GM12872 (cell line): ENCODE data around the gene NEURL4.

Experiments
- TF ChIP-seq, protein P1 (sequence below): IDR thresholded peaks from 3 replicates; pipeline ENCODE4 v1.5.1; 2011; ENCODE audit warnings: low read depth, mild to moderate bottlenecking, low read length, moderate library complexity; ENCODE audit not compliant: insufficient read depth

The NEURL4 gene

DNA sequence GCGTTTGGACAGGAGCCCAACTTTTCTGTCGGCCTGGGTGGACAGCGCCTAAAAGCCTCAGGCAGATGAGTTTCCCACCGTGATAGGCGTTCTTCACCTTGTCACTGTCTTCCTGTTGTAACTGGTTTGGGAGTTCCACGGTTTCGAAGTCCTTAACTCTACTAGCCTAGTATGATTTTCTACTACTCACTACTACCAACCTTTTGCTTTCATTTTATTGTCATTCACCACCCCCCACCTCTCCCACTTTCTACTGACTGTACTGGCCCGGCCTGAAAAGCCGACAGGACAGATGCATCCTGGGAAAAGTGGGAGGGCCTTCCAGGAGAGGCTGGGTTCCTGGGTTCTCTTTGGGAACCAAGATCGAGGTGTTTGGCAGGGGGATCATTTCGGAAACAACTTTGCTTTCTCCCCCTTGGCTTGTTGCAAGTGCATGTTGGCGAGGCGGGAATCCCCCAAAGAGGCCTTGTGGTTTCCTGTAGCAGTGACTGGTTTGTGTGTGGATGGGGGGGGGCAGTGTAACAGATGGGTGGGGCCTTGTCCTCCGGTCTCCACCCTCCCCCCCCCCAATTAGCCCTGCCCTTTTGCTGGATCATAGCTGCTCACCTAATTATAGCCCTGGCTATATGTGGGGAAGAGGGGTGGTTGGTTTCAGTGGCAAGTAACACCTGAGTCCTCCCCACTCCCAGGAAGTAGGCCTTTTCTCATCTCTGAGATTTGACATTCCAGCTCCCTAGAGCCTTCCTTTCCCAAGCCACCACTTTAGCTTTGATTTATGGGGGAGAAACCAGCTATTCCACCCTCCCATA, 20.3 kb downstream of the NEURL4 start:
- TF ChIP-seq, protein P1, sequence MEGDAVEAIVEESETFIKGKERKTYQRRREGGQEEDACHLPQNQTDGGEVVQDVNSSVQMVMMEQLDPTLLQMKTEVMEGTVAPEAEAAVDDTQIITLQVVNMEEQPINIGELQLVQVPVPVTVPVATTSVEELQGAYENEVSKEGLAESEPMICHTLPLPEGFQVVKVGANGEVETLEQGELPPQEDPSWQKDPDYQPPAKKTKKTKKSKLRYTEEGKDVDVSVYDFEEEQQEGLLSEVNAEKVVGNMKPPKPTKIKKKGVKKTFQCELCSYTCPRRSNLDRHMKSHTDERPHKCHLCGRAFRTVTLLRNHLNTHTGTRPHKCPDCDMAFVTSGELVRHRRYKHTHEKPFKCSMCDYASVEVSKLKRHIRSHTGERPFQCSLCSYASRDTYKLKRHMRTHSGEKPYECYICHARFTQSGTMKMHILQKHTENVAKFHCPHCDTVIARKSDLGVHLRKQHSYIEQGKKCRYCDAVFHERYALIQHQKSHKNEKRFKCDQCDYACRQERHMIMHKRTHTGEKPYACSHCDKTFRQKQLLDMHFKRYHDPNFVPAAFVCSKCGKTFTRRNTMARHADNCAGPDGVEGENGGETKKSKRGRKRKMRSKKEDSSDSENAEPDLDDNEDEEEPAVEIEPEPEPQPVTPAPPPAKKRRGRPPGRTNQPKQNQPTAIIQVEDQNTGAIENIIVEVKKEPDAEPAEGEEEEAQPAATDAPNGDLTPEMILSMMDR, result no peak

DNA sequence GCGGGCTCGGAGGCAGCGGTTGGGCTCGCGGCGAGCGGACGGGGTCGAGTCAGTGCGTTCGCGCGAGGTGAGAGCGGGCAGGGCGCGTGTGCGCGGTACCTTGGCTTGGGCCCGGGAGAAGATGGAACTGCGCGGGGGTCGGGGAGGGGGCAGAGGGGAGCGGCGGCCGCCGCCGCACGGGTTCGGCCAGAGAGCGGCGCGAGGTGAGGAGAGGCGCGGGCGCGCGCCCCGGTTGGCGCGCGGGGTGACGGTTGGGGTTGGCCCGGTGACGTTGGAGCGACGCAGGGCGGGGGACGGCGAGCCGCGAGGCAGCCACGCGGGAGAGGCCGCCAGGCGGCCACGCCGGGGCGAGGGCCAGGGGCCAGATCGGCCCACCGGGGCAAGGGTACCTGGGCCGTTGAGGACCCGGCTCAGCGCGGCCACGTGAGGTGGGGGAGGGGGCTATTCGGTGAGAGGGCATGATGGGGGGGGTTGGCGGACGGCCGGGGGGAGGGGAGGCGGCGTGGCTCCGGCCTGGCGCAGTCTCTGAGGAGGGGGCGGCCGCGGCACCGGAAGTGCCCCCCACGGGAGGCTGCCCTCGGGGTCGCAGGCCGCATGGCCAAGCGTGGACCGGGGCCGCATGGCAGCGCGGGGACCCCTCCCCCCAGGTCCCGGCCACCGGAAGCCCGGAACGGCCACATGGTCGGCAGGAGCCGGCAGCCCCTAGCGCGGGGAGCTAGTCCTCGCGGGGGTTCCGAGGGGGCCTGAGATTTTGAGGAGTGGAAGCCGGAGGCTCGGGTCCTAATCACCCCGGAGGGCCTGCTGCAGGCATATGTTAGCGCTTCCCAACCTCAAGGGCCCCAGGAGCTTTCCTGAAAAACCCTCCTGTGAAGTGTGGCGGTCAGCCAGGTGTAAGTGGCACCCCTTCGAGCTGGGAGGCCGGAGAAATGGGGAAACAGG, 21.2 kb downstream of the NEURL4 start:
- TF ChIP-seq, protein P1, result no peak

DNA sequence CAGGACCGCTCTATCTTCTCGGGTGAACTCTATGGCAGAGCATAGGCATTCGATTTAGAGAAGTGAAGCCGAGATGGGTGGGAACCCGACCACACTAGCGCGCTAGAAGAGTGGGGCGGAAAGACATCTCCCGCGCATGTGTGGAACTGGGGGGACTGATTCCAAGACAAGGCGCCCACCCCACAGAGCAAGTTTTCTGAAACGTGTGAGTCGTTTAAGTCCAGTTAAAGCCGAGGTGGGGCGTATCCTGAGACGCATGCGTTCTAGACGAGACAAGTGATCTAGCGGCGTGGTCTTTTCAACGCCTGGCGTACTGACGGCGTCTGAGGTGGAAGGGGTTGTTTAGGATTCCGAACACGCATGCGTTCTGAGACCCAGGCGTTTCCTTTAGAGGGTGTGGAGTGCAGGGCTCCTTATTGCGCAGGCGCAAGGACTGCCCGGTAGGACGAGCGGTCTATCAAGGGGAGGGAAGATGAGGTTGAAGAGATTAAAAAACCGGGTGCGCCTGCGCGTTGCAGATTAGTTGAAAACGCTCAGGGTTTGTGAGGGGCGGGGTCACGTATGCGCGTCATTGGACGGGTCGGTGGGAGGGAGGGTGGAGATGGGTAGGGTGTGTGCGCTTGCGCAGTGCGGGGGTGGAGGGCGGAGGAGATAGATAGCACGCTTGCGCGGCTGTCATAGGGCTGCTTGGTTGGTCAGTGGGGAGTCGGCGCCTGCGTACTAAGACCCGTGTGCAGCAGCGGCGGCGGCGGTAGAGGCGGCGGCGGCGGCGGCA, 22.0 kb downstream of the NEURL4 start, which contains the start of gene EIF5A:
Gene EIF5A (plus strand): TSS at position 718 of the 775 bp plus-strand sequence. CDS start 2,008 bp downstream, outside the sequence.
- TF ChIP-seq, protein P1, result no peak

DNA sequence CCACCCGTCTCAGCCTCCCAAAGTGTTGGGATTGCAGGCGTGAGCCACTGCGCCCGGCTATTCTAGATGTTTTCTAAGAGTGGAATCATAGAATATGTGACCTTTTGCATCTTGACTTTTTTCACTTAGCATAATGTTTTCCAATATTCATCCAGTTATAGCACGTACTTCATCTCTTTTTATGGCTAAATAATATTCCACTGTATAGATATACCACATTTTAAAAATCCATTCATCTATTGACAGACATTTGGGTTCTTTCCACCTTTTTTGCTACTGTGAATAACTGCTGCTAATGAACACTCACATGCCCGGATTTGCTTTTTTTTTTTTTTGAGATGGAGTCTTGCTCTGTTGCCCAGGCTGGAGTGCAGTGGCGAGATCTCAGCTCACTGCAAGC, 25.0 kb downstream of the NEURL4 start:
- TF ChIP-seq, protein P1, result no peak

DNA sequence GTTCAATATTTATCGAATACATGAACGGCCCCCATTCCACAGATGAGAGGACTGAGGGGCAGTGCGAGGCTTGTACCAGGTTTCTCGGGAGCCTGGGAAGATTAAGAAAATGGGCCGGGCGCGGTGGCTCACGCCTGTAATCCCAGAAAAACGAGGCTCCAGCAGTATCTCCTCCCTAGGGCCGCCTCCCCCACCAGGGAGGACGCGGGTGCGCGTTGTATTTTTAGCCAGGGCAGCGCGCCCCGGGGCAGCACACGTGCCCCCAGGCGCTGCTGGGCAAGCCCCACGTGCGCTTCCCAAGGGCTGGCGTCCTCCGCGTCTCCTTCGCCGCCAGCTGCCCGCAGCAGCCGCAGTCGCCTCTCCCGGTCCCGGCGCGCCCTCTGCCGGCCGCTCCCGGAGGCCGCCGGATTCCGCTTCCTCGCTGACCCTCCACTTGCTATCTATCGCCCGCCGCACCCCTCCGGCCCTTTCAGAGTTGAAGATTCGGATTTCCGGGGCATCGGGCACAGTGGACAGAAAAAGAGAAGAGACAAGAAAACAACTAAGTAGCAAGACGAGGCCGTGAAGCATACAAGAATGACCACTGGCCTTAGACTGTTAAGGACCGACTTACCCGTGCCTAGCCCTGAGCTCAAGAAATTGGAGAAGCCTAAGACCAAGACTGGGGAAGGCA, 32.8 kb downstream of the NEURL4 start:
- TF ChIP-seq, protein P1, result peak; percentile 82

DNA sequence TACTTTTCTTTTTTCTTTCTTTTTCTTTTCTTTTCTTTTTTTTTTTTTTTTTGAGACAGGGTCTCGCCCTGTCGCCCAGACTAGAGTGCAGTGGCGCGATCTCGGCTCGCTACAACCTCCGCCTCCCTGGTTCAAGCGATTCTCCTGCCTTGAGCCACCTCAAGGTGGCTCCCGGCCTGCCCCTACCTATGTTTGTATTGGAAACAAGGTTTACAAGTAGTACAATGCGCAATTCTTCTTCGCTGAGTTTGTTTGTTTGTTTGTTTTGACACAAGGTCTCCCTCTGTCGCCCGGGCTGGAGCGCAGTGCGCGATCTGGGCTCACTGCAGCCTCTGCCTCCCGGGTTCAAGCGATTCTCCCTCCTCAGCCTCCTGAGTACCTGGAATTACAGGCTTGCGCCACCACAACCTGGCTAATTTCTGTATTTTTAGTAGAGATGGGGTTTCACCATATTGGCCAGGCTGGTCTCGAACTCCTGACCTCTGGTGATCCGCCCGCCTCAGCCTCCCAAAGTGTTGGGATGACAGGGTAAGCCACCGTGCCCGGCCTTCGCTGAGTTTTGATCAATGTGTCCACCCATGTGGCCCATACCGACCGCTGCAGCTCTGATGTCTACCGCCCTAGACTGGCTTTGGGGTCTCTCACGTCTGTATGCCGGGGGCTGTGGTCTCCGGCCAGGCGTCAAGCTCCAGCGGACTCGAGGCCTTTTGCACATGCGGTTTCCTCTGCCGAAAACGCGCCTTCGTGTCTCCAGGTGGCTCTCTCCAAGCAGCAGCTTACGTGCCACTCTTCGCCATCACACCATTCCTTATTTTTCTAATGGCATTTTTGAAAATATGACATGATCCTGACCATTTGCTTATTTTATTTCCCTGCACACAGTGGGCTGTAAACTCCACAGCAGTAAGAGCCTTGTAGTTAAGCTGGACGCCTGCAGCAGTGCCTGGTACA, 33.6 kb downstream of the NEURL4 start:
- TF ChIP-seq, protein P1, result no peak
